Kidney epithelial cell (primary cell): ENCODE measurements around the gene SLMAP. TPM values are rescaled to one million over a fixed set of nuclear protein-coding genes. Genes with fewer than 3 reads are reported as not detected.
A peak's percentile ranks its signal among the peaks of the same experiment; 100 is the strongest.

Experiments
- DNase-seq: peaks from one replicate; pipeline ENCODE4 v3.0.0-alpha.2; 2010; ENCODE audit warnings: low read depth
- H3K27me3 ChIP-seq: 2 replicates; pipeline ENCODE4 v1.6.0; 2011; ENCODE audit warnings: low read length; ENCODE audit not compliant: control insufficient read depth, insufficient read depth
- H3K36me3 ChIP-seq: 2 replicates; pipeline ENCODE4 v1.5.1; 2011; ENCODE audit warnings: low read length; ENCODE audit not compliant: control insufficient read depth, insufficient read depth
- H3K4me3 ChIP-seq: 2 replicates; pipeline ENCODE4 v1.5.1; 2011; ENCODE audit warnings: low read depth, mild to moderate bottlenecking, control low read depth, low read length
- CTCF ChIP-seq: IDR thresholded peaks from 2 replicates; pipeline ENCODE4 v1.5.1; 2011; ENCODE audit warnings: mild to moderate bottlenecking, moderate library complexity, low read length, control low read depth, inconsistent platforms; ENCODE audit not compliant: insufficient read depth, poor library complexity, severe bottlenecking
- total RNA-seq: library from RNA; depleted of rRNA; stranded (reverse); fragments of >200 nt; gene quantifications from 2 replicates; pipeline ENCODE4 v1.2.3, GENCODE V29; 2015

Gene SLMAP
- total RNA-seq, 1 donor from 2014 or later, result 48.6 TPM

GRCh38 chr3:57779666-57780065 is 23.6 kb downstream of the SLMAP start:
- H3K36me3 ChIP-seq, result no peaks in the 10 kb centered on the region
- no peak for DNase-seq
- H3K27me3 ChIP-seq, result no peaks in the 10 kb centered on the region
- H3K4me3 ChIP-seq, result no peak overlapping the region
- TF ChIP-seq CTCF, result no peak

GRCh38 chr3:57783186-57784088 is 27.3 kb downstream of the SLMAP start:
- no peak for TF ChIP-seq CTCF
- DNase-seq, result no peak
- Histone ChIP-seq H3K36me3 (no peaks in the 10 kb centered on the region), H3K4me3 (no peak overlapping the region), H3K27me3 (no peaks in the 10 kb centered on the region)

GRCh38 chr3:57784089-57784735 is 28.1 kb downstream of the SLMAP start:
- Histone ChIP-seq H3K4me3 (no peak overlapping the region), H3K36me3 (no peaks in the 10 kb centered on the region), H3K27me3 (no peaks in the 10 kb centered on the region)
- DNase-seq, result no peak
- no peak for TF ChIP-seq CTCF

GRCh38 chr3:57785446-57785845 is 29.3 kb downstream of the SLMAP start:
- H3K4me3 ChIP-seq, result no peak overlapping the region
- DNase-seq, result no peak
- TF ChIP-seq CTCF, result no peak
- no peaks in the 10 kb centered on the region for H3K27me3 ChIP-seq
- no peaks in the 10 kb centered on the region for H3K36me3 ChIP-seq

- no peaks in the 10 kb centered on the region for H3K27me3 ChIP-seq
- no peak overlapping the region for H3K4me3 ChIP-seq
- DNase-seq, result peak; percentile 21
- no peaks in the 10 kb centered on the region for H3K36me3 ChIP-seq
- no peak for TF ChIP-seq CTCF
Measured at GRCh38 chr3:57787867-57788623, 31.9 kb downstream of the SLMAP start.
